HepG2 (cell line): Measurements from ENCODE around the gene ADGRD1.

Experiments used
- CTCF ChIP-seq: sonication (generic); formaldehyde crosslinking; IDR thresholded peaks from 2 replicates; pipeline ENCODE4 v1.5.0; 2020; ENCODE audit warnings: mild to moderate bottlenecking, missing genetic modification reagents, moderate library complexity
- EZH2 ChIP-seq: conservative IDR thresholded peaks from 2 replicates; pipeline ENCODE4 v1.6.1; 2012; ENCODE audit warnings: mild to moderate bottlenecking, low read depth, low read length, moderate library complexity
- IKZF1 ChIP-seq: fragments of 450-650 bp; IDR thresholded peaks from 2 replicates; pipeline ENCODE4 v1.7.1; 2016
- MAZ ChIP-seq, 2 experiments: sonication (generic) in 1 of 2; formaldehyde crosslinking in 1 of 2; IDR thresholded peaks; 2 replicates each; pipeline versions ENCODE4 v1.5.0 to v1.6.1; 2012 to 2020; ENCODE audit warnings: low read depth in 2 of 2, mild to moderate bottlenecking in 2 of 2, borderline replicate concordance in 1 of 2, improper control_type of control experiment in 1 of 2, low read length in 1 of 2, missing genetic modification reagents in 1 of 2, moderate library complexity in 1 of 2
- POLR2AphosphoS5 ChIP-seq: IDR thresholded peaks from 2 replicates; pipeline ENCODE4 v1.6.1; 2012; ENCODE audit warnings: low read depth, low read length
- SMC3 ChIP-seq: IDR thresholded peaks from 2 replicates; pipeline ENCODE4 v1.6.1; 2011; ENCODE audit warnings: low read length, improper control_type of control experiment
- TRIM24 ChIP-seq: sonication (generic); formaldehyde crosslinking; IDR thresholded peaks from 2 replicates; pipeline ENCODE4 v1.8.0; 2022; ENCODE audit warnings: mild to moderate bottlenecking, missing genetic modification reagents
- ZHX1 ChIP-seq: sonication (generic); formaldehyde crosslinking; IDR thresholded peaks from 2 replicates; pipeline ENCODE4 v1.8.1; 2022; ENCODE audit warnings: low read depth, mild to moderate bottlenecking, missing genetic modification reagents
- ZNF232 ChIP-seq: sonication (generic); formaldehyde crosslinking; IDR thresholded peaks from 2 replicates; pipeline ENCODE4 v1.4.0; 2020; ENCODE audit warnings: missing genetic modification reagents, borderline replicate concordance
- TF ChIP-seq, protein P1 (sequence below): sonication (generic); formaldehyde crosslinking; IDR thresholded peaks from 2 replicates; pipeline ENCODE4 v1.4.0; 2020; ENCODE audit warnings: missing genetic modification reagents

- TF ChIP-seq, protein P1, sequence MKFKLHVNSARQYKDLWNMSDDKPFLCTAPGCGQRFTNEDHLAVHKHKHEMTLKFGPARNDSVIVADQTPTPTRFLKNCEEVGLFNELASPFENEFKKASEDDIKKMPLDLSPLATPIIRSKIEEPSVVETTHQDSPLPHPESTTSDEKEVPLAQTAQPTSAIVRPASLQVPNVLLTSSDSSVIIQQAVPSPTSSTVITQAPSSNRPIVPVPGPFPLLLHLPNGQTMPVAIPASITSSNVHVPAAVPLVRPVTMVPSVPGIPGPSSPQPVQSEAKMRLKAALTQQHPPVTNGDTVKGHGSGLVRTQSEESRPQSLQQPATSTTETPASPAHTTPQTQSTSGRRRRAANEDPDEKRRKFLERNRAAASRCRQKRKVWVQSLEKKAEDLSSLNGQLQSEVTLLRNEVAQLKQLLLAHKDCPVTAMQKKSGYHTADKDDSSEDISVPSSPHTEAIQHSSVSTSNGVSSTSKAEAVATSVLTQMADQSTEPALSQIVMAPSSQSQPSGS (CRISPR knock-in tag), result no peak
- TF ChIP-seq ZHX1 (CRISPR knock-in tag) (no peak), MAZ (IDR thresholded peaks at IDR 0.05; ENCODE audit: borderline replicate concordance, low read depth, low read length) (no peak), MAZ (CRISPR knock-in tag; IDR thresholded peaks at IDR 0.05; ENCODE audit: low read depth) (no peak), IKZF1 (no peak), POLR2AphosphoS5 (no peak), SMC3 (no peak), EZH2 (no peak), CTCF (no peak), TRIM24 (CRISPR knock-in tag) (no peak), ZNF232 (CRISPR knock-in tag) (no peak)
Observed at GRCh38 chr12:131135311-131135785, 181.6 kb downstream of the ADGRD1 start.
